Stomach (tissue), 9 donors: ENCODE results near the gene VEPH1. TPM values are rescaled to one million over a fixed set of nuclear protein-coding genes. Genes with fewer than 3 reads are reported as not detected.
A peak's percentile ranks its signal among the peaks of the same experiment; 100 is the strongest.

Experiments used
- DNase-seq, 2 donors: peaks; one replicate each; pipeline versions ENCODE4 v3.0.0 to v3.0.0-alpha.2; 2013 to 2019
- H3K27ac ChIP-seq, 5 donors: fragments of 200-600 bp in 4 of 5; sonication (generic) in 4 of 5; one replicate each; pipeline ENCODE4 v1.5.1; 2013 to 2019; ENCODE audit warnings: mild to moderate bottlenecking in 1 of 5, moderate library complexity in 1 of 5
- H3K27me3 ChIP-seq, 3 donors: fragments of 200-600 bp; sonication (generic); one replicate each; pipeline ENCODE4 v1.5.1; 2017 to 2019; ENCODE audit warnings: mixed run types in 1 of 3
- H3K36me3 ChIP-seq, 4 donors: fragments of 200-600 bp; sonication (generic); 1 replicate in 3 of 4; 2 replicates in 1 of 4; pipeline ENCODE4 v1.5.1; 2016 to 2019
- H3K4me1 ChIP-seq, 4 donors: fragments of 200-600 bp; sonication (generic); one replicate each; pipeline ENCODE4 v1.5.1; 2016 to 2019
- H3K4me3 ChIP-seq, 4 donors: fragments of 200-600 bp; sonication (generic) in 3 of 4; one replicate each; pipeline ENCODE4 v1.5.1; 2016 to 2019; ENCODE audit warnings: mild to moderate bottlenecking in 1 of 4
- H3K9me3 ChIP-seq, 4 donors: fragments of 200-600 bp; sonication (generic); one replicate each; pipeline ENCODE4 v1.5.1; 2016 to 2019
- EP300 ChIP-seq: sonication (generic); formaldehyde crosslinking; IDR thresholded peaks from one replicate; pipeline ENCODE4 v1.6.1; 2017; ENCODE audit warnings: antibody characterized with exemption
- POLR2A ChIP-seq, 4 donors: fragments of 450-650 bp; IDR thresholded peaks; one replicate each; pipeline ENCODE4 v1.6.1; 2016; ENCODE audit warnings: antibody characterized with exemption in 4 of 4, control low read depth in 2 of 4, mild to moderate bottlenecking in 1 of 4, moderate library complexity in 1 of 4
- POLR2AphosphoS5 ChIP-seq, 3 donors: sonication (generic); formaldehyde crosslinking; IDR thresholded peaks; one replicate each; pipeline ENCODE4 v1.6.1; 2016; ENCODE audit warnings: antibody characterized with exemption in 3 of 3
- WGBS, 5 donors: extraction: QIAGEN DNeasy Blood & Tissue Kit in 3 of 5; methylation state at CpG; one replicate each; pipeline versions ENCODE4 v1.1.5 to v1.1.7; 2013 to 2018; 5-methylcytosine and 5-hydroxymethylcytosine counted together
- intact Hi-C: fragments of 100-400 bp; cut with DNase I; formaldehyde crosslinking; loops from one replicate; pipeline ENCODE4 v1.15.1; 2023; ENCODE audit warnings: low total_unique reads
- polyA plus RNA-seq, 3 donors: library from polyadenylated mRNA; stranded (reverse); fragments of 200-250 nt; gene quantifications; one replicate each; pipeline ENCODE4 v1.2.3, GENCODE V29; 2013
- total RNA-seq, 5 donors: library from RNA; depleted of rRNA; stranded (reverse); fragments of >200 nt; gene quantifications; one replicate each; pipeline versions ENCODE4 v1.1.0 to v1.2.3, GENCODE V29; 2014 to 2016
- TF ChIP-seq, protein P1 (sequence below), 7 experiments: fragments of 450-650 bp in 4 of 7; fragments of 200-600 bp in 3 of 7; sonication (generic) in 3 of 7; IDR thresholded peaks; one replicate each; pipeline ENCODE4 v1.5.1; 2016 to 2019; ENCODE audit warnings: antibody characterized with exemption in 7 of 7, control low read depth in 2 of 7, mild to moderate bottlenecking in 1 of 7
- donor health status: healthy with polysubstance abuse.
- donor health status: Bipolar disorder and iron deficiency.
- donor health status: healthy.

VEPH1 gene
- total and polyA plus RNA-seq, 8 donors: 0.58 to 9.4 (median 1.5) TPM; not detected in 1

DNA sequence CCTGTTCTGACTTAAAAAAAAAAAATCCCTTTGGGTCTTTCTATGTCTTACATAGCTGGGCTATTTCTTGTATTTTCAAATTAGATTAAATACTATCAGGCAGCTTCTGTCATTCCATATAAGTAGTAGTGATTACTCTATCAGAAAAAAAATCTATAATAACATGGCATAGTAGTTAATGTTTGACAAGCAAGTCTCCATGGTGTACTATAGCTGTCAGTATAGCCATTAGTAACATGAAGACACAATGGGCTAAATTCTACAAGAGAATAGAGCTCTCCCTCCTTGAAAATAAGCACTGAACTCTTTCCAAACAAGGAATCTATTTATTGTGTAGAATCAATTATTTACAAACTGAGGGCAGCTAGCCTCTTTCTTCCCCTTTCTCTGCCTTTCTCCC, 19.4 kb upstream of the VEPH1 start:
- Histone ChIP-seq H3K4me3 (no peak overlapping the region), H3K27me3 (no peaks in the 10 kb centered on the region), H3K27ac (no peak overlapping the region), H3K9me3 (no peaks in the 10 kb centered on the region), H3K4me1 (no peaks in the 10 kb centered on the region), H3K36me3 (no peaks in the 10 kb centered on the region)
- intact Hi-C loops: no loop called here
- no peak for TF ChIP-seq POLR2A (IDR thresholded peaks at IDR 0.05)
- no peak for TF ChIP-seq EP300
- TF ChIP-seq POLR2AphosphoS5 (IDR thresholded peaks at IDR 0.05): no peak
- TF ChIP-seq, protein P1, sequence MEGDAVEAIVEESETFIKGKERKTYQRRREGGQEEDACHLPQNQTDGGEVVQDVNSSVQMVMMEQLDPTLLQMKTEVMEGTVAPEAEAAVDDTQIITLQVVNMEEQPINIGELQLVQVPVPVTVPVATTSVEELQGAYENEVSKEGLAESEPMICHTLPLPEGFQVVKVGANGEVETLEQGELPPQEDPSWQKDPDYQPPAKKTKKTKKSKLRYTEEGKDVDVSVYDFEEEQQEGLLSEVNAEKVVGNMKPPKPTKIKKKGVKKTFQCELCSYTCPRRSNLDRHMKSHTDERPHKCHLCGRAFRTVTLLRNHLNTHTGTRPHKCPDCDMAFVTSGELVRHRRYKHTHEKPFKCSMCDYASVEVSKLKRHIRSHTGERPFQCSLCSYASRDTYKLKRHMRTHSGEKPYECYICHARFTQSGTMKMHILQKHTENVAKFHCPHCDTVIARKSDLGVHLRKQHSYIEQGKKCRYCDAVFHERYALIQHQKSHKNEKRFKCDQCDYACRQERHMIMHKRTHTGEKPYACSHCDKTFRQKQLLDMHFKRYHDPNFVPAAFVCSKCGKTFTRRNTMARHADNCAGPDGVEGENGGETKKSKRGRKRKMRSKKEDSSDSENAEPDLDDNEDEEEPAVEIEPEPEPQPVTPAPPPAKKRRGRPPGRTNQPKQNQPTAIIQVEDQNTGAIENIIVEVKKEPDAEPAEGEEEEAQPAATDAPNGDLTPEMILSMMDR (IDR thresholded peaks at IDR 0.05): no peak
- no peak for DNase-seq

DNA sequence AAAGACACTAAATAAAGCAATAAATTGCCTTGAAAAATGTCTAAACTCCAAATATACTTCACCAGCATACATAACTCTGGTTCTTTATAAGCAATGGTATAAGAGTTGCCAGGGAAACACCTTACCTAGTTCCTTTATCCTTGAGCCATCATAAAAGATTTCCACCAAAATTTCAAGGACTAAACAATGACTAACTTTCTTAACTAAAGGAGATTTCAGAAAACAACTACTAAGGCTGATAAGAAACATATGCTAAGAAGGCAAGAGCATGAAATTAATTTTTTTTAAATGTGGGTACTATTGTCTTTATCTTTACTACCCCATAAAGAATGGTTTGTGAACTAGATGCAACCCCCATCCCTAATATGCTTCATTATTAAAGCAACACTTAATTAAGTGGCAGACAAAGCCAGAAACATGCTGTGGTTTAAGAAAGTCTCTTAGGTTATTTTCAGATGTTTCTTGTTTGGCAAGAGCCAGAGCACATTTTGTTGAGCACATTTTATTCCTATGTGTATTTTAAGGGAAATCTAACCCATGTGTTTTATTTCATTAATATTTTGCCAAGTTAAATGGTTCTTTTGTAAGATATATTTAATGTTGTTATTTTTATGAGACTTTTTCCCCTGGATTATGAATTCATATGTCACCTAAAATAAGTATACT, 17.4 kb upstream of the VEPH1 start:
- H3K9me3 ChIP-seq: no peaks in the 10 kb centered on the region
- peak overlapping the region in 1 of 5 donors; percentile 69 for H3K27ac ChIP-seq
- peak in 1 of 2 donors; percentile 32 for DNase-seq
- TF ChIP-seq POLR2AphosphoS5 (IDR thresholded peaks at IDR 0.05) (no peak), POLR2A (IDR thresholded peaks at IDR 0.05) (no peak), EP300 (no peak)
- TF ChIP-seq, protein P1 (IDR thresholded peaks at IDR 0.05): no peak
- no peaks in the 10 kb centered on the region for H3K4me1 ChIP-seq
- H3K27me3 ChIP-seq: no peaks in the 10 kb centered on the region
- intact Hi-C loops: no loop called here
- H3K4me3 ChIP-seq: no peak overlapping the region
- H3K36me3 ChIP-seq: no peaks in the 10 kb centered on the region

DNA sequence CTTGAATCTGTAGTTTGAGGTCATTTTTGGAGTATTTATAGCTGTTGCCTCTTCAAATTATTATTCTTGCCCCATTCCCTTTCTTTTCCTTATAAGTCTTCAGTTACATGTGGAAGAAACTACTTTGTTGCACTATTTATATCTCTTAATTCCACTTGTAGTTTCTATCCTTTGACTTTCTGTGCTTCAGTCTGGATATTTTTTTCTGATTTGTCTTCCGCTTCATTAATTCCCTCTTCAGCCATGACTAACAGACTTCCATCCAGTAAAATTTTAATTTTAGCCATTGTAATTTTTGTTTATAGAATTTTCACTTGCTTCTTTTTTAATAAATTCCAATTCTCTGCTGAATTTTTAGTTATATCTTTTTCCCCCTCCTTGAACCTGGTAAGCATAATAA, 15.7 kb upstream of the VEPH1 start:
- intact Hi-C loops: no loop called here
- H3K4me3 ChIP-seq: no peak overlapping the region
- TF ChIP-seq EP300 (no peak), POLR2AphosphoS5 (IDR thresholded peaks at IDR 0.05) (no peak), POLR2A (IDR thresholded peaks at IDR 0.05) (no peak)
- TF ChIP-seq, protein P1 (IDR thresholded peaks at IDR 0.05): no peak
- H3K36me3 ChIP-seq: no peaks in the 10 kb centered on the region
- H3K4me1 ChIP-seq: no peaks in the 10 kb centered on the region
- H3K27ac ChIP-seq: no peak overlapping the region
- WGBS, 5 donors: 97 to 100% (median 98%) methylated on average over 1 of the region's 1 CpG
- no peaks in the 10 kb centered on the region for H3K27me3 ChIP-seq
- H3K9me3 ChIP-seq: no peaks in the 10 kb centered on the region
- DNase-seq: no peak

DNA sequence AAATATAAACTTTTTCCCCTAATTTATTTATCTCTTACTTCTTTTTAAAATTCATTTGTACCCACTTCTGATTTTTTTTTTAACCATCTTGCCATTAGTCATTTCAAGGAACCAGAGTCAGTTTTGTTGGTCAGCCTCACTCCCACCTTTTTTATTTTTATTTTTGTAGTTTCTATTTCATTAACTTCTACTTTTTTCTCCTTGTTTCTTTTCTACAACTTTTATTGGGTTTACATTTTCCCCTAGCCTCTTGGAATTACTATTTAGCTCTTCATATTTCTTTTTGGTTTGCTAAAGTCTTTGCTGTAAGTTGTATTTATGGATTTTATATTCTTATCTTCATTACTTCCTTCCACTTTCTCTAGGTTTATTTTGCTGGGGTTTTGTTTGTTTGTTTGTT, 13.7 kb upstream of the VEPH1 start:
- TF ChIP-seq POLR2A (IDR thresholded peaks at IDR 0.05): no peak
- H3K4me1 ChIP-seq: no peaks in the 10 kb centered on the region
- H3K27me3 ChIP-seq: no peaks in the 10 kb centered on the region
- no peaks in the 10 kb centered on the region for H3K9me3 ChIP-seq
- intact Hi-C loops: no loop called here
- no peaks in the 10 kb centered on the region for H3K36me3 ChIP-seq
- H3K4me3 ChIP-seq: no peak overlapping the region
- no peak overlapping the region for H3K27ac ChIP-seq
- no peak for DNase-seq

DNA sequence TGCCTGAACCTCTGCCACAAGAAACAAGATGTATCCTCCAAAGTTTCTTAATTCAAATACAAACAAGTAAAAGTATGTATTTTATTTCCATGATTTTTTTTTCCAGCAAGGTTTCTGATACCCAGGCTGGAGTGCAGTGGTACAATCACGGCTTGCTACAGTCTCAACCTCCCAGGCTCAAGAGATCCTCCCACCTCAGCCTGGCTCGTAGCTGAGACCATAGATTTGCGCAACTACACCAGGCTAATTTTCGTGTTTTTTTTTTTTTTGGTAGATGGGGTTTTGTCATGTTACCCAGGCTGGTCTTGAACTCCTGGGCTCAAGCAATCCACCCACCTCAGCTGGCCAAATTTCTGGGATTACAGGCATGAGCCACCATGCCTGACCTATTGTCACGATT, 12.2 kb upstream of the VEPH1 start:
- intact Hi-C loops: no loop called here
- 71 to 81% (median 75%) methylated on average over 5 of the region's 5 CpGs for WGBS, 5 donors
- no peaks in the 10 kb centered on the region for H3K9me3 ChIP-seq

More for the DNA sequence above, 12.2 kb upstream of the VEPH1 start:
- no peak overlapping the region for H3K27ac ChIP-seq
- TF ChIP-seq EP300 (no peak), POLR2AphosphoS5 (IDR thresholded peaks at IDR 0.05) (no peak), POLR2A (IDR thresholded peaks at IDR 0.05) (no peak)
- TF ChIP-seq, protein P1 (IDR thresholded peaks at IDR 0.05): no peak
- no peaks in the 10 kb centered on the region for H3K4me1 ChIP-seq
- no peak for DNase-seq
- no peak overlapping the region for H3K4me3 ChIP-seq
- no peaks in the 10 kb centered on the region for H3K36me3 ChIP-seq
- no peaks in the 10 kb centered on the region for H3K27me3 ChIP-seq
